Breast epithelium (tissue), 4 donors: ENCODE measurements around the gene AGAP3. TPM values are rescaled to one million over a fixed set of nuclear protein-coding genes. Genes with fewer than 3 reads are reported as not detected.

Source experiments
- DNase-seq, 2 donors: peaks; one replicate each; pipeline ENCODE4 v3.0.0-alpha.2; 2019; ENCODE audit warnings: low spot score in 2 of 2
- H3K27ac ChIP-seq, 2 donors: fragments of 200-600 bp; sonication (generic) in 1 of 2; one replicate each; pipeline ENCODE4 v1.5.1; 2016 to 2019; ENCODE audit warnings: mild to moderate bottlenecking in 1 of 2
- H3K27me3 ChIP-seq, 2 donors: fragments of 200-600 bp; sonication (generic) in 1 of 2; one replicate each; pipeline versions ENCODE4 v1.5.1 to v1.6.0; 2017 to 2019; ENCODE audit warnings: control low read depth in 1 of 2, mild to moderate bottlenecking in 1 of 2
- H3K36me3 ChIP-seq: fragments of 200-600 bp; one replicate; pipeline ENCODE4 v1.5.1; 2019
- H3K4me1 ChIP-seq, 2 donors: fragments of 200-600 bp; sonication (generic); one replicate each; pipeline ENCODE4 v1.5.1; 2016 to 2019; ENCODE audit warnings: control low read depth in 1 of 2
- H3K4me3 ChIP-seq, 3 donors: fragments of 200-600 bp; sonication (generic); 1 replicate in 2 of 3; 2 replicates in 1 of 3; pipeline ENCODE4 v1.5.1; 2016 to 2019; ENCODE audit warnings: mild to moderate bottlenecking in 3 of 3, moderate library complexity in 2 of 3
- H3K9me3 ChIP-seq, 2 donors: fragments of 200-600 bp; sonication (generic) in 1 of 2; one replicate each; pipeline ENCODE4 v1.5.1; 2016 to 2019; ENCODE audit warnings: control low read depth in 1 of 2
- CTCF ChIP-seq, 3 donors: fragments of 450-650 bp; IDR thresholded peaks; one replicate each; pipeline ENCODE4 v1.5.1; 2016 to 2017; ENCODE audit warnings: antibody characterized with exemption in 3 of 3, mild to moderate bottlenecking in 3 of 3, moderate library complexity in 3 of 3
- POLR2A ChIP-seq: fragments of 450-650 bp; IDR thresholded peaks from one replicate; pipeline ENCODE4 v1.6.1; 2016; ENCODE audit warnings: antibody characterized with exemption, mild to moderate bottlenecking, moderate library complexity
- POLR2AphosphoS5 ChIP-seq, 3 donors: sonication (generic); formaldehyde crosslinking; IDR thresholded peaks; one replicate each; pipeline ENCODE4 v1.6.1; 2017; ENCODE audit warnings: antibody characterized with exemption in 3 of 3
- intact Hi-C: fragments of 100-400 bp; cut with DNase I; formaldehyde crosslinking; loops from one replicate; pipeline ENCODE4 v1.15.1; 2023; ENCODE audit warnings: low total_unique reads
- total RNA-seq, 3 donors: library from RNA; depleted of rRNA; stranded (reverse); fragments of >200 nt; gene quantifications; one replicate each; pipeline ENCODE4 v1.1.0, GENCODE V29; 2016

Gene AGAP3
- total RNA-seq, 3 donors from 2014 or later: 47.2 to 58.1 (median 55.1) TPM

- Histone ChIP-seq H3K36me3 (no peaks in the 10 kb centered on the region), H3K9me3 (no peaks in the 10 kb centered on the region), H3K27ac (no peak overlapping the region), H3K4me3 (no peak overlapping the region), H3K27me3 (no peaks in the 10 kb centered on the region), H3K4me1 (peaks cover 0 to 5% of the 10 kb centered on the region in 2 donors)
- no peak for DNase-seq
- no peak for TF ChIP-seq POLR2AphosphoS5 (IDR thresholded peaks at IDR 0.05)
- no peak for TF ChIP-seq CTCF (IDR thresholded peaks at IDR 0.05)
- no peak for TF ChIP-seq POLR2A
- intact Hi-C loops: no loop called here
These were observed 43.8 kb downstream of the AGAP3 start for GRCh38 chr7:151129960-151130591.

- H3K27me3 ChIP-seq: no peaks in the 10 kb centered on the region
- no peak overlapping the region for H3K4me3 ChIP-seq
- intact Hi-C loops: no loop called here
- TF ChIP-seq CTCF (IDR thresholded peaks at IDR 0.05) (no peak), POLR2AphosphoS5 (IDR thresholded peaks at IDR 0.05) (no peak), POLR2A (no peak)
- no peaks in the 10 kb centered on the region for H3K9me3 ChIP-seq
- H3K27ac ChIP-seq: no peak overlapping the region
- DNase-seq: no peak
- H3K36me3 ChIP-seq: peaks cover under 1% of the 10 kb centered on the region
- H3K4me1 ChIP-seq: no peaks in the 10 kb centered on the region
These were observed 44.5 kb downstream of the AGAP3 start for GRCh38 chr7:151130741-151131157.

GRCh38 chr7:151131224-151131591 lies 44.9 kb downstream of the AGAP3 start:
- DNase-seq: no peak
- intact Hi-C loops: no loop called here

GRCh38 chr7:151131592-151132293 lies 45.5 kb downstream of the AGAP3 start:
- H3K36me3 ChIP-seq: peaks cover 7% of the 10 kb centered on the region
- H3K27ac ChIP-seq: no peak overlapping the region
- no peaks in the 10 kb centered on the region for H3K9me3 ChIP-seq
- no peaks in the 10 kb centered on the region for H3K27me3 ChIP-seq
- TF ChIP-seq POLR2A (no peak), CTCF (IDR thresholded peaks at IDR 0.05) (no peak), POLR2AphosphoS5 (IDR thresholded peaks at IDR 0.05) (no peak)
- H3K4me3 ChIP-seq: no peak overlapping the region
- intact Hi-C loops: loop anchor here (1.0 kb wide), 1 partner anchor 51 kb away; no protein-coding TSS in a partner anchor
- no peak for DNase-seq
- no peaks in the 10 kb centered on the region for H3K4me1 ChIP-seq

More at GRCh38 chr7:151131224-151131591, 44.9 kb downstream of the AGAP3 start:
- H3K27me3 ChIP-seq: no peaks in the 10 kb centered on the region
- H3K4me1 ChIP-seq: no peaks in the 10 kb centered on the region
- H3K9me3 ChIP-seq: no peaks in the 10 kb centered on the region
- peaks cover 5% of the 10 kb centered on the region for H3K36me3 ChIP-seq
- no peak overlapping the region for H3K27ac ChIP-seq
- TF ChIP-seq POLR2A: no peak
- no peak for TF ChIP-seq POLR2AphosphoS5 (IDR thresholded peaks at IDR 0.05)
- no peak for TF ChIP-seq CTCF (IDR thresholded peaks at IDR 0.05)
- H3K4me3 ChIP-seq: no peak overlapping the region
